ENCODE measurements around the gene CBFA2T3. TPM values are rescaled to one million over a fixed set of nuclear protein-coding genes. Genes with fewer than 3 reads are reported as not detected.

The CBFA2T3 gene
- total RNA-seq, 2 donors from 2014 or later = 10.1 to 10.5 TPM

- H3K36me3 ChIP-seq = no peaks in the 10 kb centered on the region
- no peaks in the 10 kb centered on the region for H3K9me3 ChIP-seq
- no peak for TF ChIP-seq CTCF (IDR thresholded peaks at IDR 0.05)
- intact Hi-C loops (cut with DNase I) = no loop called here
- no peaks in the 10 kb centered on the region for H3K27me3 ChIP-seq
- H3K4me3 ChIP-seq = no peak overlapping the region
- DNase-seq = no peak
- H3K9ac ChIP-seq (ENCODE audit: low read depth in 2 of 2, low read length in 2 of 2) = no peak overlapping the region
- no peak overlapping the region for H3K27ac ChIP-seq
- no peaks in the 10 kb centered on the region for H3K4me1 ChIP-seq
Observed at GRCh38 chr16:88963583-88963982, 13.4 kb downstream of the CBFA2T3 start.

GRCh38 chr16:88962478-88963152 lies 14.4 kb downstream of the CBFA2T3 start:
- no peaks in the 10 kb centered on the region for H3K9me3 ChIP-seq
- H3K9ac ChIP-seq (ENCODE audit: low read depth in 2 of 2, low read length in 2 of 2) = no peak overlapping the region
- intact Hi-C loops (cut with DNase I) = no loop called here
- no peak for TF ChIP-seq CTCF (IDR thresholded peaks at IDR 0.05)
- H3K27me3 ChIP-seq = no peaks in the 10 kb centered on the region
- no peaks in the 10 kb centered on the region for H3K4me1 ChIP-seq
- DNase-seq = no peak
- H3K4me3 ChIP-seq = no peak overlapping the region
- no peaks in the 10 kb centered on the region for H3K36me3 ChIP-seq
- H3K27ac ChIP-seq = no peak overlapping the region

GRCh38 chr16:88961011-88961410 lies 16.0 kb downstream of the CBFA2T3 start:
- H3K27ac ChIP-seq = no peak overlapping the region
- intact Hi-C loops (cut with DNase I) = no loop called here
- H3K9ac ChIP-seq (ENCODE audit: low read depth in 2 of 2, low read length in 2 of 2) = no peak overlapping the region
- no peak for TF ChIP-seq CTCF (IDR thresholded peaks at IDR 0.05)
- H3K36me3 ChIP-seq = no peaks in the 10 kb centered on the region
- H3K9me3 ChIP-seq = no peaks in the 10 kb centered on the region
- H3K4me1 ChIP-seq = no peaks in the 10 kb centered on the region
- DNase-seq = no peak
- no peak overlapping the region for H3K4me3 ChIP-seq
- no peaks in the 10 kb centered on the region for H3K27me3 ChIP-seq

DNA sequence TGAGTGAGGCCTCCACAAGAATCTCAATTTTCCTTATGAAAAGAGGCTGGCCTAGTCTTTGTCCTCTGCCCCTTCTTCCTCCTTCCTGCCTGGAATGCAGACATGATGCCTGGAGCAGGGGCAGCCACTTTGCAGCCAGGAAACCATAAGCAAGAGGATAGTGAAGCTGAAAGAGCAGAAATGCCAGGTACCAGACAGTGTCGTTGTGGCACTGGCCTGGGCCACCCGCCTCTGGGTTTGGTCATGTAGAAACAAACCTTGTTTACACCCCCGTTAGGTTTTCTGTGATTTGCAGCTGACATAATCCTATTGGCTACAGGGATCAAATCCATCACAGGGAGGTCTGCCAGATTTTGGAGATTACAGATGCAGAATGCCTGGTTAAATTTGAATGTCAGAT lies 16.5 kb downstream of the CBFA2T3 start:
- intact Hi-C loops (cut with DNase I) = no loop called here
- Histone ChIP-seq H3K27me3 (no peaks in the 10 kb centered on the region), H3K36me3 (no peaks in the 10 kb centered on the region), H3K27ac (no peak overlapping the region), H3K9ac (ENCODE audit: low read depth in 2 of 2, low read length in 2 of 2) (no peak overlapping the region), H3K4me3 (no peak overlapping the region), H3K4me1 (no peaks in the 10 kb centered on the region), H3K9me3 (no peaks in the 10 kb centered on the region)
- TF ChIP-seq CTCF (IDR thresholded peaks at IDR 0.05) = no peak
- no peak for DNase-seq

DNA sequence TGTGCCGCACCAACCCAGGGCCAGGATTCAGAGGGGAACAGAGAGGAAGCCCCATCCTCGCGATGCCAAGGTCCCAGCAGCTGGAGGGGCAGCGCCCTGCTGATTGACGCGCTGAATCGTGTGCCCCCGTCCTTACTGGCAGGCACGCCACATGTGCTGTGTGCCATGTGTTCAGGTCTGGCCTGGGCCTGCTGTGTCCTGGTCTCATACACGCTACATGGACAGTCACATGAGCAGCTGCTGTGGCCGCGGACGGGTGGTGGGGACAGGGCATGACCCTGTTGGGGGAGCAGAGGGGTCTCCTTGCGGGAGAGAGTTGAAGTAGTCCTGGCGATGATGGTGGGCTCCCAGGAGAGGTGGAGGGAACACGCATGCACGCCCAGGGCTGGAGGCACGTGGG lies 18.0 kb downstream of the CBFA2T3 start:
- Histone ChIP-seq H3K27ac (no peak overlapping the region), H3K9me3 (no peaks in the 10 kb centered on the region), H3K4me1 (no peaks in the 10 kb centered on the region), H3K36me3 (no peaks in the 10 kb centered on the region), H3K9ac (ENCODE audit: low read depth in 2 of 2, low read length in 2 of 2) (no peak overlapping the region), H3K4me3 (no peak overlapping the region), H3K27me3 (no peaks in the 10 kb centered on the region)
- no peak for TF ChIP-seq CTCF (IDR thresholded peaks at IDR 0.05)
- intact Hi-C loops (cut with DNase I) = no loop called here
- no peak for DNase-seq

Data from colonic mucosa (tissue), 4 donors.